ENCODE data around the gene OR6A2.

Gene OR6A2

DNA sequence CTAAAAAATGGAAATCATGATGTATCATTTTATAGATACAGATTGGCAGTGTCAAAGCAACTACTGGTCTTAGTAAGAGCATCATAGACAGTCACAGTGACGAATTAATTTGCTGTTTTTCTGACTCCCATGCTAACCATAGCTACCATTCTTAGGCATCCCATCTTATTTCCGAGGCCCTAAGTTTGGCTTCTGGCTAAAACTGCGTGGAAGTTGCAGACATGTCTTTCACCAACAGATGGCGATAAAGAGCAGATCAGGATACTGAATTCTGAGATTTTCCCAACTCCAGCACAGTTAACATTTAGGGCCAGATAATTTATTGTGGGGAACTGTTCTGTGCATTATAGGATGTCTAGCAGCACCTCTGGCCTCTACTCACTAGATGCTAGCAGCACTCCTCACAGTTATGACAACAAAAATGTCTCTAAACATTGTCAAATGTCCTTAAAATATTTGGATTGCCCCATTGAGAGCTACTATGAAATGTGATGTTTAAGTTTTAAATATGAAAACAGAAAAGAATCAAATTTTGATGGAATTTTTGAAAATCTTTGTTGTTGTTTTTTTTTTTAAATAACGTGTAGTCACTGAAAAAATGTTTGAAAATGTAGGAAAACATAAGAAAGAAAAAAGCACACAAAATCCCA, 44.1 kb downstream of the OR6A2 start:
- DNase-seq, result peak; percentile 45

DNA sequence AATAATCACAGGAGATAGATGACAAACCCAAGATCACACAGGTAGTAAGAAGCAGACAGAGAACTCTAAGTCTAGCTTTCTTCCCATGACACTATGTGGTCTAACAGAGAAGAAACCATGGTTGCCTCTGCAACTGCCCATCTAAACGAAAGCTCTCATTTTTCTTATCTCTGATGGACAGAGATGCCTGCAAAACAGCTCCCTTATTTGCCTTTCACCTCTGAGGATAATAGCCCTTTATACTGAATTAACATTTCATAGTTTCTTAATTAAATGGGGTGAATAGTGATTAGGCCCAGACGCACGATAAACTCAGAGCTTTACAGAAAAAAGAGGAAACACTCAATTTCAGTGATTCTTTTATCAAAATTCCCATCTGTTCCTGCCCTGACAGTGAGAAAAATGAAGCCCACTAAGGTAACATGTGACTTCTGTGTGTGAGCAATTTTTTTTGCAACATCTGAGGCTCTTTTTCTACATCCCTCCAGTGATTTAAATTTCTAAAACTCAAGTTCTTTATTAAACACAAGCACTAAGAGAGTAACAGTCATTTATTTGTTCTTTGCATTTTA, 52.3 kb downstream of the OR6A2 start:
- DNase-seq, result no peak

DNA sequence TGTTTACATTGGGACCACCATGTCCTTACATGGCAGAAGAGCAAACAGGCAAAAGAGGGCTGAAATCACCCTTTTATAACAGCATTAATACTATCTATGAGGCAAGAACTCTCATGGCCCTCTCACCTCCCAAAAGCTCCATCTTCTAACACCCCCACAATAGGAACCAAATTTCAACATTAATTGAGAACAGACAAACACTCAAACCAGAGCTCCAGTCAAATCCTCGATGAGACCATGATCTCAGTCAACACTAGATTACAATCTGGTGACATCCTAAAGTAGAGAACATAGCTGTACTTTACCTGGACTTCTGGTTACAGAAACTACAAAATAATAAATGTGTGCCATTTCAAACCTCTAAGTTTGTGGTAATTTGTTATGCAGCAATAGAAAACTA, 52.9 kb downstream of the OR6A2 start:
- DNase-seq, result no peak

DNA sequence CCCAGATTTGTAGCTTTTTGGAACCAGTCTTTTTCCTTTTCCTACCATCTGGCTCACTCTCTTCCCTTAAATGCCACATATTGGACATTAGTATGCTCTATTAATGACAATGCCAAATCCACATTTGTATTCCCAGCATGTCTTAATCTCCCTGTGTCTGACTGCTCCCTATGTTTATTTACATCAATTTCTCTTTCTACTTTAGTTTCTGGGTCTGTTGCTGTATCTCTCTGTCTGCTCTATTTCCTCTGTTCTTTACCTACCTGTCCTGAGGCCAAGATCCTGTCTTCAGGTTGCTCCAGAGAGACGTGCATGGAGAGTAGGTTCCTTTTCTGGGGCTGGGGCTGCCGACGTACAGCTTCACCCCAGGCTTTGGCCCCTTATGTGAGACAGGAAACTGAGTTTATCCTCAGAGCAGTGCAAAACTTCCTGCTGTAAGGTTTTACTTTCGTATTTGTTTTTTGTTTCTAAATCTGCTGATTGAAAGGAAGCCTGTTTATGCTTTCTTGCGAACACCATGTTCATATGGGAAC, 53.3 kb downstream of the OR6A2 start:
- peak; percentile 75 for DNase-seq

DNA sequence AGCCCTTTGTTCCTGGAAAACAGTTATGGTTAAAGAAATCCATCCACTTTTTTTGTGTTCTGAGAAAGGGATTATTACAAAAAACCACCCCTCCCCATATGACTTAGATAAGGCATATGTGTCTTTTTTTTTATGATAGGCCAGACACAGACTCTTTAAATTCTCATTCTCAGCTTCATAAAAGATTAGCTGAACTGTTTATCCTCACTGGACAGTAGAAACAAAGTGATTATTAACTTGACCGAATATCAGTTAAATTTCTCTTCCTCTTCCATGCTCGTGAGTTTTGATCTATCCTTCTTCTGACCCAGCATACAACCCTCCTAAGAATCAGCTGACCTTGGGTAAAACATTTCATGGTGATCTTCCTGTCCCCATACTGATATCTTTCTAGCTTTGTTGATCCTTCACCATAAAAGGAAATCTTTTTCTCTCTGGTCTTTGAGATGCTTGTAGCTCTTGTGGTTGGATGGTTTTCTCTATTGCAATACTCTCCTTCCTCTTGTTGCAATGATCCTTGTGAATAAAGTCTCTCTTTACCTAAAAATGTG, 53.9 kb downstream of the OR6A2 start:
- peak; percentile 60 for DNase-seq

DNA sequence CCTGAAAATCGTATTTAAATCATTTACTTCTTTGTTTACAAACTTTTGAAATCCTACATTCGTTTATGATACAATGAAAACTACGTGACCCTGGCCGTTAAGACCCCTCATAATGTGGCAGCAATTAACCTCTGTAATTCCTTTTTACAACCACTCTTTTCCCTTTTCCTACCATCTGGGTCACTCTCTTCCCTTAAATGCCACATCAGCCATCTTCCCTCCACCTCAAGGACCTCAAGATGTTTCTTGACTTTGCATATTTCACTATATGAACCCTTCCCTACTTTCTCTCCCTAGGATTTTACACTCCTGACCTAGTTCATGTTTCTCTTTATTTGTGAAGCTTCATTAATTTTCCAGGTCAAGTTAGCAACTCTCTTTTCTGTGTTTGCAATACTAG, 54.5 kb downstream of the OR6A2 start:
- DNase-seq, result no peak

DNA sequence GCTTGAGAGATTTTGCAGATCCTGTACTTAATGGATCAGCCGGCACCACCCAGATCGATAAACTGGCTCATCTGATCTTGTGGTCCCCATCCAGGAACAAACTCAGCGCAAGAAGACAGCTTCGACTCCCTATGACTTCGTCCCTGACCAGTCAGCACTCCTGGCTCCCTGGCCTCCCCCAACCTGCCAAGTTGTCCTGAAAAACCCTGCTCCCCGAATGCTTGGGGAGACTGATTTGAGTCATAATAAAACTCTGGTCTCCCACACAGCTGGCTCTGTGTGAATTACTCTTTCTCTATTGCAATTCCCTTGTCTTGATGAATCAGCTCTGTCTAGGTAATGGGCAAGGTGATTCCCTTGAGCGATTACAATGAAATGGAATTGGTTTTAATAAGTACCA, 57.2 kb downstream of the OR6A2 start:
- peak; percentile 38 for DNase-seq
